Astrocyte of the hippocampus (primary cell): ENCODE results near the gene CYP4A11.
"Not testable (repeated sequence)": the region's sequence is repeated elsewhere in the genome, so short reads cannot be mapped to it uniquely, and the experiment has no call there.

Experiments
- DNase-seq: peaks from one replicate; pipeline ENCODE4 v3.0.0; 2011; ENCODE audit warnings: low read depth, low spot score

Gene CYP4A11

GRCh38 chr1:46941135-46941694 is at the start of gene CYP4A11:
Gene CYP4A11, minus strand, starts transcription at chr1:46941476. Its CDS starts 43 bp downstream, at chr1:46941433.
- no peak for DNase-seq

- DNase-seq = not testable (repeated sequence)
These were observed 49.3 kb upstream of the CYP4A11 start for GRCh38 chr1:46990541-46990940.

DNA sequence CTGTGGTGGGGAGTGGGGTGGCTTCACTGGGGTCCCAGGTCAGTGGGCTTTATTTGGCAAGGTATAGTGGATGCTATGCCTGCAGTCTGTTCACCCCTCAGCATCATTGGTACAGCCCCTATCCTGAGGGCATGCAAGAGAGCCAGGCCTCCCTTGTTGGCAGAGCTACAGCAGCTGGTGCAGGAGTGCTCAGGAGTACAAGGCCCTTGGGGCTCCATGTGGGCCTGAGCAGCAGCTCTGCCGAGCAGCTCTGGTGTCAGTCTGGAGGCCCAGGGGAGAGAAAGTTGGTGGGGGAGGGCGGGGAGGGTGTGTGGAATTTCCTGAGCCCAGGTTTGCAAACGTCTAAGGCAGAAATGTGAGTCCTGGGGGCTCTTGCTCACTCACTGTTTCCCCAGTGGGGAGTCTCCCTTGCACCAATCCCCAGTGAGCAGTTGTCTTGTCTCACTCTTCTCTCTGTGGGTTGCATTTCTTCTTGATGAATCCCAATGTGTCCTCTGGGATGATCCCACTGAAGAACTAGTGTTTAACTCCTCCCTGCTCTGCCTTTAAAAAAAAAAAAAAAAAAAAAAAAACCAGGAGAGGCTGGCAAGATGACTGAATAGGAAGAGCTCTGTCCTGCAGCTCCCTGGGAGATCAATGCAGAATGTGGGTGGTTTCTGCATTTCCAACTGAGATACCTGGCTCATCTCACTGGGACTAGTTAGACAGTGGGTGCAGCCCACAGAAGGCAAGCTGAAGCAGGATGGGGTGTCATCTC is 42.7 kb upstream of the CYP4A11 start:
- no peak for DNase-seq

DNA sequence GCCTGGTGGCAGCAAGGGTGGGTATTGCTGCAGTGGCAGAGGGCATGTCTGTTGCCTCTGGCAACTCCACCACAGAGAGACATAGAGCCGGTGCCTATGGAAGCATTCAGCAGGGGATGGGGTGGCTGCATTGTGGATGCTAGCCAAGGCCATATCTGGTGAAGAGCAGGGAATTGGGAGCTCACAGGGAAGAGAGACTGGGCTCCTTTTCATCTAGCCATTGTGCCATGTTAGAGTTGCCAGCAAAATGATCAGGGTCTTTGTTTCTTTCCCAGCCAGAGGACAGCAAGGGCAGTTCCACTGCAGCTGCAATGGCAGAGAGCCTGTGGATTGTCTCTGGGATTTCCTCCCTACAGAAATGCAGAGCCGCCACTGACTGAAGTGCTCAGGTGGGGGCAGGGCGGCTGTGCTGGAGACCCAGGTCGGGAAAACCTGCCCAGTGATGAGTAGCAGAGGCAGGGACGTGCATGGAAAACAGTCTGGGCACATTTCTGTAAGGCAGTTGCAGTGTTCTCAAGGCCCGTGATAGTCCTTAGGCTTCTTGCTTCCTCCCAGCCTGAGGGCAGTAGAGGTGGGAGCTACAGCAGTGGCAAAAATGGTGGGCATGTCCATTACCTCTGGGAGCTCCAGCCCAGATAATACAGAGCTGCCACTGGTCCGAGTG is 42.0 kb upstream of the CYP4A11 start:
- no peak for DNase-seq

DNA sequence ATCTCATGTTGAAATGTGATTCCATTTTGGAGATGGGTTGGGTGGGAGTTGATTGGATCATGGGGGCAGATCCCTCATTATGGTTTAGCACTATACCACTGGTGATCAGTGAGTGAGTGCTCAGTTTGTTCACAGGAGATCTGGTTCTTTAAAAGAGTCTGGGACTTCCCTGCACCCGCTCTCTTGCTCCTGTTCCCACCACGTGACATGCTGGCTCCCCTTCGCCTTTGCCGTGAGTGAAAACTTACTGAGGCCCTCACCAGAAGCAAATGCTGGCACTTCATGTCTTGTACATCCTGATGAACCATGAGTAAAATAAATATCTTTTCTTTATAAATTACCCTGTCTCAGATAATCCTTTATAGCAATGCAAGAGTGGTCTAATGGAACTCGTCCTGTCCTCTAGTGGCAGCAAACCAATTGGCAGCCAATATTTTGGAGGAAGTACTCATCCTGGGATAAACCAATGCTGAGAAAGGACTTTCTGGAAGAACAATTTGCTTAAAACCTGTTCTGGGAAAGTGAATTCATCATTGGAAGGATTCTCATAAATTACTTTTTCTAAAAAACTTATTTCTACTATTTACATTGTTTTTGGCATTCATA is 27.8 kb upstream of the CYP4A11 start:
- DNase-seq = no peak

DNA sequence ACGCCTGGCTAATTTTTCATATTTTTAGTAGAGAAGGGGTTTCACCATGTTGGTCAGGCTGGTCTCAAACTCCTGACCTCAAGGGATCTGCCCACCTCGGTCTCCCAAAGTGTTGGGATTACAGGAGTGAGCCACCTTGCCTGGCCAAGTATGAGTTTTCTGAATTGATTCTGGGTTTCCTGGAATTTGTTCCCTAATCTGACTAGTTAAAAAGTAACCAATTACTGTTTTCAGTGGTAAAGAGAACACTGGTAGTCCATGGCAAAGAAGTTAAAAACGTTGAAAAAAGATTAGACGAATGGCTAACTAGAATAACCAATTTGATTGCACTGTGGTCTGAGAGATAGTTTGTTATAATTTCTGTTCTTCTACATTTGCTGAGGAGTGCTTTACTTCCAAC is 21.0 kb upstream of the CYP4A11 start:
- not testable (repeated sequence) for DNase-seq

DNA sequence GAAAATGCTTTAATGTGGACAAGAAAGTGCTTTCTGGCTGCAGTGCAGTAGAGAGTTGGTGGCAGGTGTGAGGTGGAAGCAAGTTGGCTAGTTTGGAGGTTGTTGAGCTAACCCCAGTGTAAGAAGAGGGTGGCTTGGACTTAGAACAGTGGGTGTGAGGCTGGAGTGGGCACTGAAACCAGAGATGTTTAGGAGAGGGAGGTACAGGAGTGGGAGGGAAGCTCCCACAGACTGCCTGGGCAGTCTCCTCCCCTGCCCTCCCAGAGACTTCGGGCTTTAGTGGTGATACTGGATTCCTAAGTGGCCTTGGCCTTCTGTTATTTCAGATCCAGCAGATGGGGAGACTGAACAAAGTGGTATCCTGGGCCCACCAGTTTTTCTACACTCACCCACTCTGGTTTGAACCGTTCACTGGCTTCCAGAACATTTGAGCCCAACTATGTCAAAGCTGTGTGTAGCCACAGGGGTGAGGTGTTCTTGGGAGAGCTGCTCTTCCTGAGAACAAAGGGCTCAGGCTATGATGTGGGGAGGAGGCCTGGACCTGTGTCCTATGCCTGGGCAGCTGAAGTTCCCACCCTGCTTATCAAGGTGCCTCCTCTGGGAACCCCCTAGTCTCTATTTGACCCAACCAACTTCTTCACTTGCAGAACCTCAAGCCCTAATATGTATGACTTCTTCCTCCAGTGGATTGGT is 19.9 kb upstream of the CYP4A11 start:
- no peak for DNase-seq

GRCh38 chr1:46960250-46960649 is 19.0 kb upstream of the CYP4A11 start:
- no peak for DNase-seq

DNA sequence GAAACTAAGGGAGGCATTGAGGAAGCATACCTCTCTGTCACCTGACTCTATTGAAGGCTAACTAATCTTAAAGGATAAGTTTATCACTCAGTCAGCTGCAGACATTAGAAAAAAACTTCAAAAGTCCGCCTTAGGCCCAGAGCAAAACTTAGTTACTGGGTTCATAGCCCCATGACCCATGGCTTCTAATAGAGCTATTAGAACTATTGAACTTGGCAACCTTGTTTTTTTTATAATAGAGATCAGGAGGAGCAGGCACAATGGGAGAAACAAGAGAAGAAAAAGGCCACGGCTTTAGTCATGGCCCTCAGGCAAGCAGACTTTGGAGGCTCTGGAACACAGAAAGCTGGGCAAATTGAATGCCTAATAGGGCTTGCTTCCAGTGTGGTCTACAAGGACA is 13.8 kb upstream of the CYP4A11 start:
- not testable (repeated sequence) for DNase-seq

DNA sequence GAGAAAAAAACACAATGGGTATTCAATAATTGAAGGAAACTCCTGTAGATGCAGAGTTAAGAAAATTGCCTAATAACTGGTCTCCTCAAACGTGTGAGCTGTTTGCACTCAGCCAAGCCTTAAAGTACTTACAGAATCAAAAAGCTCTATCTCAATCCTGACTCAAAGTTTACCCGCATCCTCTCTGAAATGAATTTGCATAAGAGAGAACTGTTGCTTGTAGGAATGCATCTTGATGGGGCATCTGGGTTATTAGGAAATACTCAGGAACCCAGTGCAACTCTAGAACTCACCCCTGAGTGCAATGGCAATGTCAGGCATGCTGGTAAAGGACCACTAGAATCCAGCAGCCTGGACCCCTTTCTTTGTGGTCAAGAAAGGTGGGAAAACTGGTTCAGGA is 12.6 kb upstream of the CYP4A11 start:
- not testable (repeated sequence) for DNase-seq

DNA sequence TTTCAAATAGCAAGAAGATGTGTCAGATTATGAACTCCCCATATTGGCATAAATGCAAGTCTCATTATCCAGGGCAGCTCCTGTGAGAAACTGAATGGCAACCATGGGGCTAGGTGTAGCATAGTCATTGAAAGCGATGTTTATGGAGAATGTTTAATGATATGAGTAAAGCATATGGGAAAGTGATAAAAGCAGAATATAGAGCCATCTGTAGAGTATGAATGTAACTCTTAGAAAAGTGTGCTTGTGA is 8.1 kb upstream of the CYP4A11 start:
- DNase-seq = not testable (repeated sequence)

- DNase-seq = peak; percentile 16
These were observed 7.5 kb upstream of the CYP4A11 start for GRCh38 chr1:46948629-46949416.

DNA sequence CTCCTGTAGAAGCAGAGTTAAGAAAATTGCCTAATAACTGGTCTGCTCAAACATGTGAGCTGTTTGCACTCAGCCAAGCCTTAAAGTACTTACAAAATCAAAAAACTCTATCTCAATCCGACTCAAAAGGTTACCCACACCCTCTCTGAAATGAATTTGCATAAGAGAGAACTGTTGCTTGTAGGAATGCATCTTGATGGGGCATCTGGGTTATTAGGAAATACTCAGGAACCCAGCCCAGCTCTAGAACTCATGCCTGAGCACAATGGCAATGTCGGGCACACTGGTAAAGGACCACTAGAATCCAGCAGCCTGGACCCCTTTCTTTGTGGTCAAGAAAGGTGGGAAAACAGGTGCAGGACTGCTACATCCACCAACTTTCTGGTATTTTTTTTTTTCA is 6.4 kb upstream of the CYP4A11 start:
- not testable (repeated sequence) for DNase-seq

DNA sequence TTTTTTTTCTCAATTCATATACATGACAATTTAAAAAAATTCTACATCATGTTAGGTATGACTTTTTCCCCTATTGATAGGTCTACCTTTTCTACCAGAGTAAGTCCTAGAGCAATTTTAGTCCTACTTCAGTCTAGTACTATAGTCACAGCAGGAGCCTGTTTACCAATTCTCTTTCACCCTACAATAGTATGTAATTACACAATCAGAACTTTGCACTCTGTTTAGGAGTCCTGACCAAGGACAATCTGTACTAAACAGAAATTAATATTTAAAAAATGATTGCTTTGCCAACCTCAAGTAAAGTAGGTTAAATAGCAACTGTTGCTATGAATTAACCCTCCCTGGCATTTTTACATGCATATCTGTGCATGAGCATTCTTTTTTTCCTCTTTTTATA is 810 bp upstream of the CYP4A11 start:
- DNase-seq = no peak

DNA sequence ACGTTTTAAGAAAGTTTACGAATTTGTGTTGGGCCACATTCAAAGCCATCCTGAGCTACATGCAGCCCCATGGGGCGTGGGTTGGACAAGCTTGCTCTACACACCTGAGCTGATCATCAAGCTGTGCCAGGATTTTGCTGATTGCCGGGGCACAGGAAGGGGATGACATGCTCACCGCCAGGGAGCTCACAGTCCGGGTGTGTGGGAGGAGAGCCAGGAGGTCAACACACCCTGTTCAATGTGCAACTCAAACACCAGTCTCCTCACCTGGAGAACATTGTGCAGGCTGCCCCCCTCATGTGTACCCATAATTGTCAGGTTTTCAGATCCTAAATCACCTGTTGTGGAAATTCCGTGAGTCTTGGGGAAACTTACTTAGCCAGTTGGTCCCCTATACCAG is 969 bp downstream of the CYP4A11 start:
- no peak for DNase-seq

- DNase-seq = no peak
These were observed 4.0 kb downstream of the CYP4A11 start for GRCh38 chr1:46937270-46937669.

GRCh38 chr1:46936788-46937187 is 4.5 kb downstream of the CYP4A11 start:
- DNase-seq = no peak

GRCh38 chr1:46934852-46935251 is 6.4 kb downstream of the CYP4A11 start:
- peak; percentile 3 for DNase-seq

DNA sequence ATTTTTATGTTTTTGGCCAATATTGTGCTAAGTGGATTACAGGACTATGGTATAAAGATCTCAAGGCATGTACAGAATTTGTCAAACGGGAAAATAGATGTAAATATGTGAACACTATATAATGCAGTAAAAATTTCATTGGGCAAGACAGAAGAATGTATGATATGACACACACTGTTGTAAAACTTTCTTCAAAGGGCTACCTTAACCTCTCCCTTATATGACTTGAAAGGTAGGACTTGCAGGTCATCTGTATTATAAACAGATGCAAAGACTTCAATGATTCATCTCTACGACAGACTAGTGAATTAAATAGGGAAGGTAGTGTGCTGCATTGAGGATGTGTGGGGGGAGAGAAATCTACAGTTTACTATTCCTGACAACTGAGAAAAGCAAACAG is 9.3 kb downstream of the CYP4A11 start:
- DNase-seq = not testable (repeated sequence)

- no peak for DNase-seq
These were observed 10.1 kb downstream of the CYP4A11 start for GRCh38 chr1:46931151-46931550.

DNA sequence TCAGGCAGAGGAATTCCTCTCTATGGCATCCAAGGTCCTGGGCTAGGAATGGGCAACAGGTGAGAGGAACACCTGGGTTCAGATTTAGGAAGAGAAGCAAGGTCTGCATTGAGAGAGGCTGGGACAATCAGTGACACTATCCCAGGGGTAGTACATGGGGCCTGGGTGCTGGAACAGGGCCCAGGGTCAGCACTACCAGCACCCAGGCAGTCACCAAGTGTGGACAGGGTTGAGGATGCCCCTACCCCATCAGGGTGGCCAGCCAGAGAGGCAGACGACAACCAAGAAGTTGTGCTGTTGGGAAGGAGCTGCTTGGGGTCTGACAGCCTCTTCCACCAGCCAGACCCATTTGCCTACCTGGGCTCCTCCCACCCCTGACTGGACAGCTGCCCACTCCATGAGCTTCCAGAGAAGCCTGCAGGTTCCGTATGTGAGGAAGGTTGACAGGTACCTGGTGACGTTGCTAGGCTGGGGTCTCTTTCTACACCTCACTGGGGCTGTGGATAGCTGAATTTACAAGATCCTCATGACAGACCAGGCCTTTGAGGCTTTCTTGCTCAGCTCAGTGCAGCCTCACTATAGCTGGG is 13.9 kb downstream of the CYP4A11 start:
- no peak for DNase-seq
